ENCODE measurements around the gene SLC44A3.

DNA sequence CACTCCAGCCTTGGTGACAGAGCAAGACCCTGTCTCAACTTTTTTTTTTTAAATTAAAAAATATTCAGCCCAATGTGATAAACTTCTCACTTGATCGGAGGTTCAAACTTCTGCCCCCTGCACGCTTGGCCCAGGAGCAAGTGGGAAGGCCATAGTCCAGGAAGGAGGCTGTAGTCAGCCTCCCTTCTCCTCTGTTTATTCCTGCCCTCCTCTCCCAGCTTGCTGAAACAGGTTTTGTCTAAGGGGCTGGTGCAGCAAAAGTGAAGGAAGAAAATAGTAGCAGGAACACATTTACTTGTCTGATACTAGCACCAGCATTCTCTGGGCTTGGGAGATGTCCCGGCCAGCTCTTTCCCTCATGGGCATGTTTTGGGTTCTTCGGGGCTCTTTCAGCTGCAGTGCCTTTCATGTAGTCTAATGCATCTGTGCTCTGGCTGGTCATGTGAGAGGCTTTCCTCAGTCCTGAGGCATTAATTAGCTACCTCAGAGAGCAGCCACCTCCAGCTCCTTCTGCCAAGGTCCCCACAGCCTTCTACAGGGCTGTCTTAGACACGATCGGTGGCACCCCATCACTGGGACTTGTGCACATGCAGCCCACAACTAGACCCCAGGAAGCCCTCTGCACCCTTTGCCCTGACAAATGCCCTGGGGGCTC is 12.9 kb downstream of the SLC44A3 start:
- TF ChIP-seq, protein P1, sequence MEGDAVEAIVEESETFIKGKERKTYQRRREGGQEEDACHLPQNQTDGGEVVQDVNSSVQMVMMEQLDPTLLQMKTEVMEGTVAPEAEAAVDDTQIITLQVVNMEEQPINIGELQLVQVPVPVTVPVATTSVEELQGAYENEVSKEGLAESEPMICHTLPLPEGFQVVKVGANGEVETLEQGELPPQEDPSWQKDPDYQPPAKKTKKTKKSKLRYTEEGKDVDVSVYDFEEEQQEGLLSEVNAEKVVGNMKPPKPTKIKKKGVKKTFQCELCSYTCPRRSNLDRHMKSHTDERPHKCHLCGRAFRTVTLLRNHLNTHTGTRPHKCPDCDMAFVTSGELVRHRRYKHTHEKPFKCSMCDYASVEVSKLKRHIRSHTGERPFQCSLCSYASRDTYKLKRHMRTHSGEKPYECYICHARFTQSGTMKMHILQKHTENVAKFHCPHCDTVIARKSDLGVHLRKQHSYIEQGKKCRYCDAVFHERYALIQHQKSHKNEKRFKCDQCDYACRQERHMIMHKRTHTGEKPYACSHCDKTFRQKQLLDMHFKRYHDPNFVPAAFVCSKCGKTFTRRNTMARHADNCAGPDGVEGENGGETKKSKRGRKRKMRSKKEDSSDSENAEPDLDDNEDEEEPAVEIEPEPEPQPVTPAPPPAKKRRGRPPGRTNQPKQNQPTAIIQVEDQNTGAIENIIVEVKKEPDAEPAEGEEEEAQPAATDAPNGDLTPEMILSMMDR (IDR thresholded peaks at IDR 0.05): no peak
- TF ChIP-seq POLR2A (IDR thresholded peaks at IDR 0.05): no peak
